ENCODE measurements around the gene KIF20B.

Gene KIF20B

DNA sequence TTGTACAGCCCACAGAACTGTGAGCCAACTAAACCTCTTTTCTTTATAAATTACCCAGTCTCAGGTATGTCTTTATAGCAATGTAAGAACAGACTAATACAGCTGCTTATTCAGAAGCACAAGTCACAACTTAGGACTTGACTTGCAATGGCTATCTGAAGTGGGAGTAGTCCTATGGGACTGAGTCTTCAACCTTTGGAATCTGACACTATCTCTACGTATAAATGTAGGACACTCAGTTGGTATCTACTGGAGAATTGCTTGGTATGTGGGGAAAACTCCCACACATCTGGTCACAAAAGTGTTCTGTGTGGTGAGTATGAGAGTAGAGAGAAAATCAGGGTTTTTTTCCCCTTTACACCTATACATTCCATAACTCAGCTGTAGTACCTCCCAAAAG is 44.1 kb upstream of the KIF20B start:
- no peak for DNase-seq
- CTCF ChIA-PET: no interaction called here
- Histone ChIP-seq H3K27ac (ENCODE audit: insufficient read depth in 1 of 2, low read depth in 1 of 2, low read length in 2 of 2, poor library complexity in 1 of 2, severe bottlenecking in 2 of 2) (no peak overlapping the region), H3K9me3 (ENCODE audit: control extremely low read depth in 1 of 5, control insufficient read depth in 4 of 5, insufficient read depth in 2 of 5, low read depth in 1 of 5, low read length in 4 of 5) (peaks cover 0 to 3% (median 0%) of the 10 kb centered on the region in 5 experiments), H3K4me3 (ENCODE audit: control insufficient read depth in 1 of 7, extremely low read depth in 1 of 7, insufficient read depth in 4 of 7, low read depth in 2 of 7, low read length in 6 of 7) (no peak overlapping the region), H3K4me1 (ENCODE audit: control extremely low read depth in 1 of 4, control insufficient read depth in 4 of 4, insufficient read depth in 4 of 4, low read length in 3 of 4) (peaks cover 0 to 3% (median under 1%) of the 10 kb centered on the region in 4 experiments), H3K27me3 (replicated peaks in 2 of 5; ENCODE audit: control insufficient read depth in 4 of 5, insufficient read depth in 5 of 5, low read length in 4 of 5) (no peaks in the 10 kb centered on the region), H3K36me3 (ENCODE audit: control insufficient read depth in 4 of 4, insufficient read depth in 4 of 4, low read length in 3 of 4) (no peaks in the 10 kb centered on the region)
- no CpG with 5 or more reads among the region's 1 CpG for WGBS (ENCODE audit: insufficient coverage)
- POLR2A ChIA-PET: no interaction called here

DNA sequence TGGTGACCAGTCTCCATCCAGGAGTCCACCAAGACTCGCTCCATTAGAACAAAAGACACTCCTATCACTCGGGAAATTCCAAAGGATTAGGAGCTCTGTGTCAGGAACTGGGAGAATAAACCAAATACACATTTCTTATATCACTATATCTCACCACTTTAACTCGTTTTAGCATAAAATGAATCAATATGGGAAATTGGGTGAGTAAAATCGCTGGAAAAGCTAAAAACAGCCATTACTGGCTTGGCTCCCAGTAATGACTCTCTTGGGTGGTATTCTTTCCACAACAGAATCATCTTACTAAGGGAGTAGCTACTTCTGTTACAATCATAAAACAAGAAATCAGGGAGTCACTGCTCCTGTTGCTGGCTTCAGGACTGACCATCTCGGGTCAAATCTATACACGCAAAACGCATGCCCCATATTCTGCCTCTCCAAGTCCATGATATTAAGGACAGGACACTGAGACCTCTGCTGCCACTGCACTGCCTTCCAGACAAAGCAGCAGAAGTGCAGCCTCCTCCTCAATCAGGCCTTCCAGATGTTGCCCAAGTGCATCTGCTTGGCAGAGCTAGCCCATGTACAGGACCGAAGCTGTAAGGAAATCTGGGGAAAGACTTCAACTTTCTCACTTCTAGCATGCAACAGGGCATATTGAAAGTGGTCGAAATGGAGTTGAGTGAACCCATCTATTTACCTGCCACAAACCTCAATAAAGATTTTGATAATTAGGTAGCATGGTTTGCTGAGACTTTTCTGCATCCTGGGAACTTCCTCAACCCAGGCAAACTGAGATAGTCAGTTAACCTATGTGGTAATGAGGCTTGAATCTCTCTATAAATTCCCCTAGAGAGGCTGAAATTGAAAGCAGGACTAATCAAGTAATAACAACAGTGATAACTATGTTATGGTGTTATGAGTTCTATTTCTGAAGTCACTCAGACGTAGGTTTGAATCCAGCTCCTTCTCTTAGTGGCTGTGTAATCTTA is 42.0 kb upstream of the KIF20B start:
- ChIA-PET CTCF (interaction anchor here (1.2 to 2.3 kb wide), 3 partner anchors 11 to 15 kb away, joined by 5 to 8 read pairs (median 5); no protein-coding TSS in a partner anchor), POLR2A (no interaction called here)
- no peak for DNase-seq
- no peaks in the 10 kb centered on the region for H3K4me1 ChIP-seq (ENCODE audit: control extremely low read depth in 1 of 4, control insufficient read depth in 4 of 4, insufficient read depth in 4 of 4, low read length in 3 of 4)
- H3K27me3 ChIP-seq (replicated peaks in 2 of 5; ENCODE audit: control insufficient read depth in 4 of 5, insufficient read depth in 5 of 5, low read length in 4 of 5): no peaks in the 10 kb centered on the region
- H3K36me3 ChIP-seq (ENCODE audit: control insufficient read depth in 4 of 4, insufficient read depth in 4 of 4, low read length in 3 of 4): no peaks in the 10 kb centered on the region
- 98% methylated on average over 4 of the region's 10 CpGs for WGBS (ENCODE audit: insufficient coverage)
- H3K9me3 ChIP-seq (ENCODE audit: control extremely low read depth in 1 of 5, control insufficient read depth in 4 of 5, insufficient read depth in 2 of 5, low read depth in 1 of 5, low read length in 4 of 5): peaks cover 0 to 3% (median 0%) of the 10 kb centered on the region in 5 experiments
- no peak overlapping the region for H3K27ac ChIP-seq (ENCODE audit: insufficient read depth in 1 of 2, low read depth in 1 of 2, low read length in 2 of 2, poor library complexity in 1 of 2, severe bottlenecking in 2 of 2)
- H3K4me3 ChIP-seq (ENCODE audit: control insufficient read depth in 1 of 7, extremely low read depth in 1 of 7, insufficient read depth in 4 of 7, low read depth in 2 of 7, low read length in 6 of 7): no peak overlapping the region

DNA sequence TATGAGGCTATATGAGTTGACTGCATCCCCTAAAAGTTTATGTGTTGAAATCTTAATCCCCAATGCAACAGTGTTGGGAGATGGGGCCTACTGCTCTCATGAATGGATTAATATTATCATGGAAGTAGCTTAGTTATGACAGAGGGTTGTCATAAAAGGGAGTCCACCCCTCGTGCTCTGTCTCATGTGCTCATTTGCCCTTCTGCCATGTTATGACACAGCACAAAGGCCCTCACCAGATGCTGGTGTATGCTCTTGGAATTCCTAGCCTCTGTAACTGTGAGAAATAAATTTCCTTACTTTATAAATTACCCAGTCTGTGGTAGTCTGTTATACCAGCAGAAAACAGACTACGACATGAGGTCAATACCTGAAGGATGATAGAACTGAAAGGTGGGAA is 38.8 kb upstream of the KIF20B start:
- no peak for DNase-seq
- WGBS (ENCODE audit: insufficient coverage): no CpG with 5 or more reads among the region's 2 CpGs
- ChIA-PET CTCF (interaction anchor here (1.5 kb wide), 1 partner anchor 8 kb away, joined by 5 read pairs; no protein-coding TSS in a partner anchor), POLR2A (no interaction called here)
- H3K36me3 ChIP-seq (ENCODE audit: control insufficient read depth in 4 of 4, insufficient read depth in 4 of 4, low read length in 3 of 4): no peaks in the 10 kb centered on the region
- H3K4me3 ChIP-seq (ENCODE audit: control insufficient read depth in 1 of 7, extremely low read depth in 1 of 7, insufficient read depth in 4 of 7, low read depth in 2 of 7, low read length in 6 of 7): no peak overlapping the region
- H3K27me3 ChIP-seq (replicated peaks in 2 of 5; ENCODE audit: control insufficient read depth in 4 of 5, insufficient read depth in 5 of 5, low read length in 4 of 5): no peaks in the 10 kb centered on the region
- no peaks in the 10 kb centered on the region for H3K9me3 ChIP-seq (ENCODE audit: control extremely low read depth in 1 of 5, control insufficient read depth in 4 of 5, insufficient read depth in 2 of 5, low read depth in 1 of 5, low read length in 4 of 5)
- no peak overlapping the region for H3K27ac ChIP-seq (ENCODE audit: insufficient read depth in 1 of 2, low read depth in 1 of 2, low read length in 2 of 2, poor library complexity in 1 of 2, severe bottlenecking in 2 of 2)
- no peaks in the 10 kb centered on the region for H3K4me1 ChIP-seq (ENCODE audit: control extremely low read depth in 1 of 4, control insufficient read depth in 4 of 4, insufficient read depth in 4 of 4, low read length in 3 of 4)

DNA sequence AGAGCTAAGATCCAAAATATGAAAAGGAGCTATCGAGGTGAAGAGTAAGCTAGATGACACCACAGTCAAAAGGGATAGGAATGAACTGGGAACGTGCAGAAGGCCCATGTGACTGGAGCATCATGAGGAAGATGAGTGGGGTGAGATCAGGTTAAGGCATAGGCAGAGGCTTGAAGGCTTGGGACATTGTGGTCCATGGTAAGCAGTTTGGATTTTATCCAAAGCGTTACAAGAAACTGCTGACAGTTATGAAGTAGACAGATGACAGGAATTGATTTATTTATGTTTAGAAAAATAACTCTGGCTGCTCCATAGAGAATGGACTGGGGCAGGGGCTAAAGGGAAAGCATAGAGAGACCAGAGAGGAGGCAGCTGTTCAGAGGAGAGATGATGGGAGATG is 38.2 kb upstream of the KIF20B start:
- H3K4me1 ChIP-seq (ENCODE audit: control extremely low read depth in 1 of 4, control insufficient read depth in 4 of 4, insufficient read depth in 4 of 4, low read length in 3 of 4): no peaks in the 10 kb centered on the region
- CTCF ChIA-PET: interaction anchor here (0.9 to 1.5 kb wide), 2 partner anchors 9 to 11 kb away, joined by 3 to 5 read pairs; no protein-coding TSS in a partner anchor
- POLR2A ChIA-PET: no interaction called here
- H3K9me3 ChIP-seq (ENCODE audit: control extremely low read depth in 1 of 5, control insufficient read depth in 4 of 5, insufficient read depth in 2 of 5, low read depth in 1 of 5, low read length in 4 of 5): no peaks in the 10 kb centered on the region
- no peaks in the 10 kb centered on the region for H3K36me3 ChIP-seq (ENCODE audit: control insufficient read depth in 4 of 4, insufficient read depth in 4 of 4, low read length in 3 of 4)
- no peak for DNase-seq
- H3K27me3 ChIP-seq (replicated peaks in 2 of 5; ENCODE audit: control insufficient read depth in 4 of 5, insufficient read depth in 5 of 5, low read length in 4 of 5): no peaks in the 10 kb centered on the region
- 96% methylated on average over 3 of the region's 3 CpGs for WGBS (ENCODE audit: insufficient coverage)
- no peak overlapping the region for H3K4me3 ChIP-seq (ENCODE audit: control insufficient read depth in 1 of 7, extremely low read depth in 1 of 7, insufficient read depth in 4 of 7, low read depth in 2 of 7, low read length in 6 of 7)
- H3K27ac ChIP-seq (ENCODE audit: insufficient read depth in 1 of 2, low read depth in 1 of 2, low read length in 2 of 2, poor library complexity in 1 of 2, severe bottlenecking in 2 of 2): no peak overlapping the region

DNA sequence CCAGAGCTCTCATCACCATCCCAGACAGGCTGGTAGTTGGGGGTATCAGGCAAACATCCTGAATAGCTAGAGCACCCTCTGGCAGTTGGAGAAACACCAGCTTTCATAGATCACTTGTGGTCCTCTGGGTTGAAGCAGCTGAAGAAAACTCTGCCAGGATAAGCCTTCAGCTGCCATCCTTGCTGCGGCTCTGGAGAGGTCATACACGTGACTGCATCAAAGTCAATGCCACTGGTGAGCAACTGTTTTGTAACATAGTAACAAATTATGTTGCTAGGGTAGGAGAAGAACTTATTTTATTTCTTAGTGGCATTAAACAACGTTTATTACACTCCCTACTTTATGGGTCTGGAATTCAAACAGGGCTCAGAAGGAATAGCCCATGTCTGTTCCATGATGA is 37.2 kb upstream of the KIF20B start:
- ChIA-PET POLR2A (no interaction called here), CTCF (interaction anchor here (0.9 to 1.5 kb wide), 2 partner anchors 10 to 12 kb away, joined by 3 to 5 read pairs; no protein-coding TSS in a partner anchor)
- 88% methylated on average over 1 of the region's 3 CpGs for WGBS (ENCODE audit: insufficient coverage)
- DNase-seq: no peak
- Histone ChIP-seq H3K9me3 (ENCODE audit: control extremely low read depth in 1 of 5, control insufficient read depth in 4 of 5, insufficient read depth in 2 of 5, low read depth in 1 of 5, low read length in 4 of 5) (no peaks in the 10 kb centered on the region), H3K36me3 (ENCODE audit: control insufficient read depth in 4 of 4, insufficient read depth in 4 of 4, low read length in 3 of 4) (no peaks in the 10 kb centered on the region), H3K4me3 (ENCODE audit: control insufficient read depth in 1 of 7, extremely low read depth in 1 of 7, insufficient read depth in 4 of 7, low read depth in 2 of 7, low read length in 6 of 7) (no peak overlapping the region), H3K4me1 (ENCODE audit: control extremely low read depth in 1 of 4, control insufficient read depth in 4 of 4, insufficient read depth in 4 of 4, low read length in 3 of 4) (no peaks in the 10 kb centered on the region), H3K27me3 (replicated peaks in 2 of 5; ENCODE audit: control insufficient read depth in 4 of 5, insufficient read depth in 5 of 5, low read length in 4 of 5) (no peaks in the 10 kb centered on the region), H3K27ac (ENCODE audit: insufficient read depth in 1 of 2, low read depth in 1 of 2, low read length in 2 of 2, poor library complexity in 1 of 2, severe bottlenecking in 2 of 2) (no peak overlapping the region)

DNA sequence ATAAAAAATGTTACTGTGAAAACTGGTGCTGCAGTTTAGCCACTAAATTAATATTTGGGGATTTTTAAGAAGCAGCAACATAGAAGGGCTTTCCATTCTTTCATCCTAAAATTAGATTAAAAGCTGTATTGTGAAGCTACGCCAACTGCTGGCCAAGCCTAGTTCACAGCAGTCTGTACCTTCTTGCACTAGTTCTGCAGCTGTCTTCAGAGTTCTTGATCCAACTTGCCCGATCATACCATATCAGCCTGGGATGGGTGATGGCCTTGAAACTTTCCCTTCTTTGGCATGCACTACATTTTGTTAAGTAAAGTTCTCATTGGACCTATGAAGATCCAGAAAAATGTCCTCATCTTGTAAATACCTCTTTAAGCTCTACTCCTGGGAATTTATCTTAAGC is 36.1 kb upstream of the KIF20B start:
- DNase-seq: no peak
- ChIA-PET POLR2A (interaction anchor here (0.5 kb wide), 1 partner anchor 17 kb away, joined by 3 read pairs; no protein-coding TSS in a partner anchor), CTCF (interaction anchor here (1.2 kb wide), 1 partner anchor 18 kb away, joined by 4 read pairs; no protein-coding TSS in a partner anchor)
- Histone ChIP-seq H3K27ac (ENCODE audit: insufficient read depth in 1 of 2, low read depth in 1 of 2, low read length in 2 of 2, poor library complexity in 1 of 2, severe bottlenecking in 2 of 2) (no peak overlapping the region), H3K4me1 (ENCODE audit: control extremely low read depth in 1 of 4, control insufficient read depth in 4 of 4, insufficient read depth in 4 of 4, low read length in 3 of 4) (no peaks in the 10 kb centered on the region), H3K9me3 (ENCODE audit: control extremely low read depth in 1 of 5, control insufficient read depth in 4 of 5, insufficient read depth in 2 of 5, low read depth in 1 of 5, low read length in 4 of 5) (no peaks in the 10 kb centered on the region), H3K36me3 (ENCODE audit: control insufficient read depth in 4 of 4, insufficient read depth in 4 of 4, low read length in 3 of 4) (no peaks in the 10 kb centered on the region), H3K27me3 (replicated peaks in 2 of 5; ENCODE audit: control insufficient read depth in 4 of 5, insufficient read depth in 5 of 5, low read length in 4 of 5) (no peaks in the 10 kb centered on the region), H3K4me3 (ENCODE audit: control insufficient read depth in 1 of 7, extremely low read depth in 1 of 7, insufficient read depth in 4 of 7, low read depth in 2 of 7, low read length in 6 of 7) (no peak overlapping the region)
- no CpG with 5 or more reads among the region's 2 CpGs for WGBS (ENCODE audit: insufficient coverage)

DNA sequence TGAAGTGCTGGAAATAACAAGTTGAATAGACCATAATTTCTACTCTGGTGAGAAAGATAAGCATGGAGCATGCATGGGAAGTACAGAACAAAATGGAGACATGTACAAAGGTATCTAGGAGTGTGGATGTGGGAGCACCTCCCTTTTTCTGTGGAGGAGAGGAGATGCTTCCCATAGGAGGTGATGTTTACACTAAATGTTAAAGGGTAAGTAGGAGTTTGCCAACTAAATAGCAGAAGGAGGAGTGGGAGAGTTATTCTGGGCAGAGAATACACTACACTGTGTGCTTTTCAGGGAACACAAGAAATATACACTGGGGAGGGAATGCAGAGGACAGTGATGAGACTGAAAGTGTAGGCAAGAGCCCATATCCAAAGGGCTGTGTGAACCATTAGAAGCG is 35.3 kb upstream of the KIF20B start:
- Histone ChIP-seq H3K9me3 (ENCODE audit: control extremely low read depth in 1 of 5, control insufficient read depth in 4 of 5, insufficient read depth in 2 of 5, low read depth in 1 of 5, low read length in 4 of 5) (no peaks in the 10 kb centered on the region), H3K4me1 (ENCODE audit: control extremely low read depth in 1 of 4, control insufficient read depth in 4 of 4, insufficient read depth in 4 of 4, low read length in 3 of 4) (no peaks in the 10 kb centered on the region), H3K27ac (ENCODE audit: insufficient read depth in 1 of 2, low read depth in 1 of 2, low read length in 2 of 2, poor library complexity in 1 of 2, severe bottlenecking in 2 of 2) (no peak overlapping the region), H3K27me3 (replicated peaks in 2 of 5; ENCODE audit: control insufficient read depth in 4 of 5, insufficient read depth in 5 of 5, low read length in 4 of 5) (no peaks in the 10 kb centered on the region), H3K36me3 (ENCODE audit: control insufficient read depth in 4 of 4, insufficient read depth in 4 of 4, low read length in 3 of 4) (no peaks in the 10 kb centered on the region), H3K4me3 (ENCODE audit: control insufficient read depth in 1 of 7, extremely low read depth in 1 of 7, insufficient read depth in 4 of 7, low read depth in 2 of 7, low read length in 6 of 7) (no peak overlapping the region)
- CTCF ChIA-PET: no interaction called here
- POLR2A ChIA-PET: no interaction called here
- WGBS (ENCODE audit: insufficient coverage): 89% methylated on average over 1 of the region's 1 CpG
- no peak for DNase-seq

Measured in common myeloid progenitor, CD34-positive (primary cell).